Right ventricle myocardium superior (tissue), 1 donor: ENCODE results near the gene ACOT12. TPM values are rescaled to one million over a fixed set of nuclear protein-coding genes. Genes with fewer than 3 reads are reported as not detected.
A peak's percentile ranks its signal among the peaks of the same experiment; 100 is the strongest.
"Not testable (repeated sequence)": the region's sequence is repeated elsewhere in the genome, so short reads cannot be mapped to it uniquely, and the experiment has no call there.

Experiments
- ATAC-seq: fragments of 200-7000 bp; cut with Tn5 transposase; one replicate; pipeline ENCODE4 v1.9.1; 2020; ENCODE audit warnings: mild to moderate bottlenecking; ENCODE audit not compliant: poor library complexity
- DNase-seq: peaks from one replicate; pipeline ENCODE4 v3.0.0-alpha.2; 2020
- intact Hi-C: fragments of 100-400 bp; cut with DNase I; formaldehyde crosslinking; loops from one replicate; pipeline ENCODE4 v1.11.2; 2022
- total RNA-seq: library from RNA; stranded (reverse); fragmentation: NEBNext Ultra II Directional; extraction: Animal tissue kit (Norgen Biotek cat#: 25700); gene quantifications from one replicate; pipeline ENCODE4 v1.2.1, GENCODE V29; 2021
- donor health status: DM: no; HTN: yes; CAD: no; lungs with severe emphysema.

Gene ACOT12
- total RNA-seq, 1 donor from 2014 or later, result not detected

- ATAC-seq, result no peak
- DNase-seq, result no peak
- intact Hi-C loops, result no loop called here
These were observed 83.4 kb downstream of the ACOT12 start for GRCh38 chr5:81310402-81311063.

- ATAC-seq, result no peak
- intact Hi-C loops, result no loop called here
- no peak for DNase-seq
These were observed 85.1 kb downstream of the ACOT12 start for GRCh38 chr5:81308836-81309235.

GRCh38 chr5:81305785-81306184 lies 88.1 kb downstream of the ACOT12 start:
- intact Hi-C loops, result no loop called here

GRCh38 chr5:81303563-81303962 lies 90.4 kb downstream of the ACOT12 start:
- ATAC-seq, result no peak
- no peak for DNase-seq
- intact Hi-C loops, result no loop called here

More at GRCh38 chr5:81305785-81306184, 88.1 kb downstream of the ACOT12 start:
- ATAC-seq (no peak), DNase-seq (no peak)

GRCh38 chr5:81302596-81302995 lies 91.3 kb downstream of the ACOT12 start:
- DNase-seq, result no peak
- intact Hi-C loops, result no loop called here
- no peak for ATAC-seq

- intact Hi-C loops, result no loop called here
- ATAC-seq (peak; percentile 99), DNase-seq (peak; percentile 97)
These were observed 92.5 kb downstream of the ACOT12 start, which contains the start of gene ZCCHC9 for GRCh38 chr5:81301271-81302015. Gene ZCCHC9, plus strand, starts transcription at chr5:81301587. Its CDS starts 3,171 bp downstream, at chr5:81304758.

- intact Hi-C loops, result no loop called here
- DNase-seq (no peak), ATAC-seq (peak; percentile 11)
These were observed 93.0 kb downstream of the ACOT12 start for GRCh38 chr5:81300921-81301270.

GRCh38 chr5:81297531-81297930 lies 96.4 kb downstream of the ACOT12 start:
- DNase-seq (no peak), ATAC-seq (no peak)
- intact Hi-C loops, result loop anchor here (10.0 kb wide), 1 partner anchor 93 kb away; no protein-coding TSS in a partner anchor

- not testable (repeated sequence) for DNase-seq
- intact Hi-C loops, result loop anchor here (10.0 kb wide), 1 partner anchor 89 kb away; no protein-coding TSS in a partner anchor
These were observed 99.9 kb downstream of the ACOT12 start for GRCh38 chr5:81294021-81294420.

GRCh38 chr5:81292130-81292529 lies 101.8 kb downstream of the ACOT12 start:
- ATAC-seq, result no peak
- intact Hi-C loops, result loop anchor here (10.0 kb wide), 1 partner anchor 87 kb away; no protein-coding TSS in a partner anchor

More at GRCh38 chr5:81294021-81294420, 99.9 kb downstream of the ACOT12 start:
- not testable (repeated sequence) for ATAC-seq

GRCh38 chr5:81290146-81290545 lies 103.8 kb downstream of the ACOT12 start:
- no peak for ATAC-seq
- intact Hi-C loops, result loop anchor here (10.0 kb wide), 1 partner anchor 85 kb away; no protein-coding TSS in a partner anchor

More at GRCh38 chr5:81292130-81292529, 101.8 kb downstream of the ACOT12 start:
- DNase-seq, result no peak

GRCh38 chr5:81288021-81288433 lies 105.9 kb downstream of the ACOT12 start:
- intact Hi-C loops, result no loop called here
- ATAC-seq, result no peak
- DNase-seq, result no peak

More at GRCh38 chr5:81290146-81290545, 103.8 kb downstream of the ACOT12 start:
- no peak for DNase-seq

- intact Hi-C loops, result no loop called here
- no peak for DNase-seq
- ATAC-seq, result no peak
These were observed 107.8 kb downstream of the ACOT12 start for GRCh38 chr5:81286059-81286617.

GRCh38 chr5:81283976-81284375 lies 110.0 kb downstream of the ACOT12 start:
- ATAC-seq, result no peak
- intact Hi-C loops, result no loop called here
- no peak for DNase-seq

Other genes starting within 250 kb of the ACOT12 start
- gene CKMT2, start 160.8 kb downstream of the ACOT12 start, total RNA-seq, result 1,933 TPM
- 9.9 TPM for gene ZCCHC9, start 92.5 kb downstream of the ACOT12 start, total RNA-seq